ENCODE results near the gene SLC1A4.

SLC1A4 gene

GRCh38 chr2:65055422-65056214 is 66.4 kb downstream of the SLC1A4 start:
- DNase-seq, result peak; percentile 82

DNA sequence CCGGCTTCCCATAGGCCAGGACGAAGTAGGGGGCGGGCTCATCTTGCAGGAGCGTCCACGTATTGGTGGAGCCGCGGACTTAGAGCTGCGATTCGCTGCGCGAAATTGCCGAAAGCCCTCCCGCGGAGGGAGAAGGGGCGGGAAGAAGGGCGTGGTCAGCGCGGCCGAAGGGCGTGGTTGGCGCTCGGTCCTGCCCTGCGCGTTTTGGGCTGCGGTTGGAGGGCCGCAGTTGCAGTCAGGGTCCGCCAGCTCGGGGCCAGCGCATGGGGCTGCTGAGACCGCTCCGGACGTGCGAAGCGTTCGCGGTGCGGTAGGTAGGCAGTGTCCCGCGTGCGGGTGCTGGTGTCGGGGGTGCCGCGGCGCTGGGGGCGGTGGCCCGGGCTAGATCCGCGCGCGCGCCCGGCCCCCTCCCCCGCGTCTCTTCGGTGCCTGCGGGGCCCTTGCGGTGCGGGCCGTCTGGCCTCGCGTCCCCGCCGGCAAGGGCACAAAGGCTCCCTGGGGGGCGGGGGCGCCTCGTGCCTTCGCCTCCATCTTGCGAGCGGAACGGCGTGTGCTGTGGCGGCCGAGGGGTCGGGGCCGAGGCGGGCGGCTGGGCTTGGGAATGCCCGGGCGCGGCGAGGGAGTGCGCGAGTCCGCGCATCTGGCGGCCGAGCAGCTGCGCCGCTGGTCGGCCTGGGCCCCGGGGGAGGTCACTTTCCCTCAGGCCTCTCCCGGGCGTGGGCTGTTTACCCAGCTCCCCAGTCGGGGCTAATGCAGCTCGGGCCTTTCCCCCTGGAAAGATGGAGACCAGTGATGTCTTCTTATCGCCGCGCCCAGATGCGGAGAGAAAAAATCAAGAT is 67.2 kb downstream of the SLC1A4 start, which contains the start of gene CEP68:
Gene CEP68 (plus strand): TSS at position 202 of the 839 bp plus-strand sequence. CDS start 13,029 bp downstream, outside the sequence.
- DNase-seq, result peak; percentile 94

GRCh38 chr2:65057054-65057375 is 67.8 kb downstream of the SLC1A4 start:
- no peak for DNase-seq

GRCh38 chr2:65057391-65058052 is 68.3 kb downstream of the SLC1A4 start:
- DNase-seq, result peak; percentile 88

DNA sequence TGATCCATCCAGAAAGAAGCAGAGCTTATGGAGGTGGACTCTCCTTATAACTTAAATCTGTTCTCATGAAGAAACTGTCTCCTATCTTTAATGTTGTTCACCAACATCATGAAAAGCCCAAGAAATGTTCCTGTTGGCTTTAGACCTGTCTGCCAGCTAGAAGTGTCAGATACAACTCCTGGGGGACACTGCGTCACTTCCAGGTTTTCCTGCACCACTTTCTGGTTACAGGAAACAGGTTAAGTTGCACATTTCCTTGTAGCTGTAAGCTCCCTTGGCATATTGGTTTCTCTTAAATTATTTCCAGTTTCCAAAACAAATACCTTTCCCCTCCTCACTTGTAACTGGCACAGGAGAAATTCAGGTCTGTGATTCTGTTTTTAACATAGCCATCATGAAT is 69.9 kb downstream of the SLC1A4 start:
- no peak for DNase-seq

- no peak for DNase-seq
These were observed 72.1 kb downstream of the SLC1A4 start for GRCh38 chr2:65061146-65061909.

GRCh38 chr2:65061910-65062339 is 72.7 kb downstream of the SLC1A4 start:
- no peak for DNase-seq

GRCh38 chr2:65062843-65063825 is 73.9 kb downstream of the SLC1A4 start:
- DNase-seq, result no peak

DNA sequence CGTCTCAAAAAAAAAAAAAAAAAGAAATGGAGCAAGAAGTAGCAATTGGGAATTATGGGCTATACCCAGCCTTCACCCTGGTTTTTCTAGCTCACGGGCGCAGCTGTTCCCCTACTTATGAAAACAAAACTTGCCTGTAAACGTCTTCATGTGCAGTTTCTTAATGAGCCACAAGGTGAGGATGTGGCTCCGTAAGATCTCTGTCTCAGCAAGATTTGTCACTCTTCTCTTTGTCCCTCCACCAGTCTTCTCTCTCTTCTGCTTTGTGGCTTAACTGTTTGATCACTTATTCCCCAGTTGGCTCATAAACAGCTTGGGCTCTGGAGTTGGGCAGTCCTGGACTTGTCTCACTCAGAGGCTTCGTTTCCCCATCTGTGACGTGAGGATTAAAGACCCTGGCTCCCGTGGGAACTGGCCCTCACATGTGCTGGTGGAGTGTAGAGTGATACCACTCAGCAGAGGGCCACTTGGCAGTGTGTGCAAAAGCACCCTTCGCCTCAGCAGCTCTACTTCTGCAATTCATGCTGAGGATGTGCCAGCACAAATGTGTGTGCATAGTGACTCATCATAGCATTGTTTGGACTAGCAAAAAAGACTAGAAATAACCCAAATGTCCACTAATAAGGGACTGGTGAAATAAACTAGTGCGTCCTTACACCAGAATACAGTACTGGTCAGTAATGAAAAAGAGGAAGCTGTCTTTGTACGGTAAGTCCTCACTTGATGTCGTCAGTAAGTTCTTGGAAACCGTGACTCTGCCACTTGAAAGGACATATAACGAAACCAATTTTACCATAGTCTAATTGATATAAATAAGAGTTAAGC is 75.7 kb downstream of the SLC1A4 start:
- peak; percentile 91 for DNase-seq

DNA sequence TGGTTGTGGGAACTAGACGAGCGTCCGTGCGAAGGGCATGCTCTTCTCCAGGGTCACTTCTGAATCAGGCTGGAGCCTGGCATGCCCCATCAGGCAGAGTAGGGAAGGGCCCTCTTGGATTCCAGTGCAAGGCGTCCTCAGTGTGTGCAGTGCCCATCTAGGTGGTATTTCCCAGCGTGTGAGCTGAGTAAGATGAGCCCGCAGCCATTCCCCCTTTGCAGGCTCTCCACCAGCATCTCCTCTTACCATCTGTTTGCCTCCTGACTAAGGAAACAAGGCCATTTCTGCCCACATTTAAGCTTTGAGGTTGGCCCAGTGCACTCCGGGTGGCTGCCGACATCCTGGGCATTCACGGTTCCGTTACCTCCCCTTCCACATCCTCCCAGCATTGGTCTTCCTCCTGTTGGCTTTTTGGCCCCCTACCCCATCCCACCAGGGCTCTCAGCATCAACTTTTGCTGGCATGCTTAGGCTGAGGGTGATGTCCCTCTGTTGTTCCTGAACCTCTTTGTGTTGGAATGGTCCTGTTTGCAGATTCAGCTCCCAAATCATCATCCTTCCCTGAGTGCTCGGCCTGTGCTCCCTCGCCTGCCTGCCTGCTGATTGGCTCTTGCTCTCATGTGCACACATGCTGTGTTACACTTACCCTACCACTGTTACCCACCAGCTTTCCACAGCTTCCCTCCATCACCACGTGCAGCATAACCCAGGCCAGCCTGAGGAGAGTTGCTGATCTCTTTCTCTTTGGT is 78.8 kb downstream of the SLC1A4 start:
- no peak for DNase-seq

DNA sequence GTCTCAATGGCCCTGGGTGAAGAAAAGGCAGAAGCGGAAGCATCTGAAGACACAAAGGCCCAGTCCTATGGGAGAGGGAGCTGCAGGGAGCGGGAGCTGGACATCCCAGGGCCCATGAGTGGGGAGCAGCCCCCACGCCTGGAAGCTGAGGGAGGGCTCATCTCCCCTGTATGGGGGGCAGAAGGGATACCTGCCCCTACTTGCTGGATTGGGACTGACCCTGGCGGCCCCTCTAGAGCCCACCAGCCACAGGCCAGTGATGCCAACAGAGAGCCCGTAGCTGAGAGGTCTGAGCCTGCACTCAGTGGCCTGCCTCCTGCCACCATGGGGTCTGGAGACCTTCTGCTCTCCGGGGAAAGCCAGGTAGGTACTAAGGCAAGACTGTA is 80.2 kb downstream of the SLC1A4 start:
- DNase-seq, result no peak

GRCh38 chr2:65070172-65070830 is 81.1 kb downstream of the SLC1A4 start:
- no peak for DNase-seq

DNA sequence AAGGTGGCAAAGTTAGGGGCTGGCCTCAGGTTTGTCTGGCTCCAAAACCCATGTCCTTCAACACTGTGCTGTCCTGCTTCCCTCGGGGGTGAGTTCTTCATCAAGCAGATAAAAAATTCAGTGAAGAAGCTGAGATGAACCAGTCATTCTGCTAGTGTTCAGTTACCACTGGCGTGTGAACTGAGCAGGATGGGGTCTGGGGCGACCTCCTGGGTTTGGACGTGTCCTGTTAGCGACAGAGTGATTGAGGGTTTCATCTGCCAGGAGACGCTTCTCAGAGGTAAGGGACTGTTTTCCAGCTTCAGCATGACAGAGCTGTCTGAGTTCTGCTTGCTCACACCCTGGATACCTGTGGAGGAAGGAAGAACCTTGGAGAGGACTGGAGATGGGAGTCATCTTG is 81.7 kb downstream of the SLC1A4 start:
- no peak for DNase-seq

DNA sequence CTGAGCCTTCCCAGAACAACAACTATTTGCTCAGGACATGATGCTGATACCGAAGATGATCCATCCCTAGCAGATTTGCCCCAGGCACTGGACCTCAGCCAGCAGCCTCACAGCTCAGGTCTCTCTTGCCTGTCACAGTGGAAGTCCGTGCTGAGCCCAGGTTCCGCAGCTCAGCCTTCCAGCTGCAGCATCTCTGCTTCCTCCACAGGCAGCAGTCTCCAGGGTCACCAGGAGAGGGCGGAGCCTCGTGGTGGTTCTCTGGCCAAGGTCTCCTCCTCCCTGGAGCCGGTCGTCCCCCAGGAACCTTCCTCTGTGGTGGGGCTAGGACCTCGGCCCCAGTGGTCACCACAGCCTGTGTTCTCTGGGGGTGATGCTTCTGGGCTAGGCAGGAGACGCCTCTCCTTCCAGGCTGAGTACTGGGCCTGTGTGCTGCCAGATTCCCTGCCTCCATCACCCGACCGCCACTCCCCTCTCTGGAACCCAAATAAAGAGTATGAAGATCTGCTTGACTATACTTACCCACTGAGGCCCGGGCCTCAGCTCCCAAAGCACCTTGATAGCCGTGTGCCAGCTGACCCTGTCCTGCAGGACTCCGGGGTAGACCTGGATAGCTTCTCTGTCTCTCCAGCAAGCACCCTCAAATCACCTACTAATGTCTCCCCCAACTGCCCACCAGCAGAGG is 82.4 kb downstream of the SLC1A4 start:
- no peak for DNase-seq

GRCh38 chr2:65072181-65072970 is 83.2 kb downstream of the SLC1A4 start:
- DNase-seq, result no peak
